ENCODE data around the gene SPATA19.

Gene SPATA19

DNA sequence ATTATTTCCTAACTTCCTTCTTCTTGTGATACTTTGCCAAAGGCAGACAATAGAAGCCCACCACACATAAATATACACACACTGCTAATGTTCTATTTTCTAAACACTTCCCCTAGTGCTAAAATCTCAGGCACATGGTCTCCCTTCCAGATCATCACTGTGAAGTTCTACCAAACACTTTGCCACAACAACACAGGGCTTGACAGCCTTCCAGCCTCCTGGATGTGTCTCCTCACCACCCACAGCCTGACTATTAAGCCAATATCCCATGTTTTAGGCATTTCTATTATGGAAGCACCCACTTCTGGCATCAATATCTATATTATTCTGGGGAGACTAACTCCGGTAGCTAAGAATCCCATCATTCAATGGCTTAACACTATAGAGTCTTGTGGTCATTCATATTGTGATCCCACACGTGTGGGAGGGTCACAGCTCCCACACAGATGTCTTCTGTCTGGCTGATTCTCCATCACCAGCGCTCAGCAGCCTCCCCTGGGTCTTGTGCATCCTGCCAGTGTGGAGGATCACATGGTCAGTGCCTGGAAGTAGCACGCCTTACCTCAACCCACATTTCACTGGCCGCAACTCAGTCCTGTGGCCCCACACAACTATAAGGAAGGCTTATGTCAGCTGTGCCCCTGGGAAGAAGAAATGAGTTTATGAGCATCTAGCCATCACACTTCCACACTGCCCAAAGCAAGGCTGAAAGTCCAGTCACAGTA, 29.0 kb downstream of the SPATA19 start:
- Histone ChIP-seq H3K27me3 (no peaks in the 10 kb centered on the region), H3K9me3 (replicated peaks in 1 of 11) (peaks cover 0 to 5% (median 0%) of the 10 kb centered on the region in 11 experiments; a peak in 1 of 22 replicates), H3K4me1 (peaks cover 0 to 28% (median 12%) of the 10 kb centered on the region in 10 experiments; a peak in 12 of 20 replicates), H3K4me2 (peak overlapping the region in 8 of 11 experiments; percentile 14 to 52 (median 36); a peak in 13 of 22 replicates), H4K20me1 (no peaks in the 10 kb centered on the region), H3K36me3 (no peaks in the 10 kb centered on the region), H3K9ac (no peak overlapping the region), H3K4me3 (no peak overlapping the region), H3K27ac (no peak overlapping the region)
- no peak for TF ChIP-seq Cebpa-rat (IDR thresholded peaks at IDR 0.05)

DNA sequence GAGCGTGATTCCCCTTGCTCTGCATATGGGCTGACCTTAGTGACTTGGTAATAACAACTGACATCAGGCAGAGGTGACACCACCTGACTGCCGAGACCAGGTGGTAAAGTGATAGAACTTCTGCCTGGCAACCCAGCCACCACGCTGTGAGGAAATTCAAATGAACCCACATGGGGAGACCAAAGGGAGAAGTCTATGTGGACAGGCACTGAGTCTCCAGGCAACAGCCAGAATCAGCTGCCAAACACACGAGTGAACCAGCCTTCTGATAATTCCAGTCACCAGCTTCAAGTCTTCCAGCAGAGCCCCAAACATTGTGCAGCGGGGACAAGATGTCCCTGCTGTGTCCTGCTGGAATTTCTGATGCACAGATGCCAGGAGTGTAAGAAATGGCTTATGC, 29.7 kb downstream of the SPATA19 start:
- no peak for TF ChIP-seq Cebpa-rat (IDR thresholded peaks at IDR 0.05)
- Histone ChIP-seq H3K4me2 (peak overlapping the region in 5 of 11 experiments; percentile 14 to 52 (median 25); a peak in 3 of 22 replicates), H3K27ac (no peak overlapping the region)

GRCh38 chr11:133814588-133815100, 30.7 kb downstream of the SPATA19 start:
- no peaks in the 10 kb centered on the region for H3K27me3 ChIP-seq
- no peak overlapping the region for H3K27ac ChIP-seq
- H4K20me1 ChIP-seq, result no peaks in the 10 kb centered on the region
- peaks cover 0 to 44% (median 29%) of the 10 kb centered on the region in 10 experiments; a peak in 13 of 20 replicates for H3K4me1 ChIP-seq
- H3K4me2 ChIP-seq, result no peak overlapping the region
- no peak for TF ChIP-seq Cebpa-rat (IDR thresholded peaks at IDR 0.05)
- no peaks in the 10 kb centered on the region for H3K36me3 ChIP-seq
- H3K9ac ChIP-seq, result no peak overlapping the region
- peaks cover 0 to 5% (median 0%) of the 10 kb centered on the region in 11 experiments; a peak in 1 of 22 replicates for H3K9me3 ChIP-seq (replicated peaks in 1 of 11)
- H3K4me3 ChIP-seq, result no peak overlapping the region

More for the DNA sequence above, 29.7 kb downstream of the SPATA19 start:
- Histone ChIP-seq H3K36me3 (no peaks in the 10 kb centered on the region), H3K4me1 (peaks cover 0 to 34% (median 19%) of the 10 kb centered on the region in 10 experiments; a peak in 12 of 20 replicates), H3K4me3 (no peak overlapping the region), H4K20me1 (no peaks in the 10 kb centered on the region), H3K9ac (no peak overlapping the region), H3K27me3 (no peaks in the 10 kb centered on the region), H3K9me3 (replicated peaks in 1 of 11) (peaks cover 0 to 5% (median 0%) of the 10 kb centered on the region in 11 experiments; a peak in 1 of 22 replicates)

DNA sequence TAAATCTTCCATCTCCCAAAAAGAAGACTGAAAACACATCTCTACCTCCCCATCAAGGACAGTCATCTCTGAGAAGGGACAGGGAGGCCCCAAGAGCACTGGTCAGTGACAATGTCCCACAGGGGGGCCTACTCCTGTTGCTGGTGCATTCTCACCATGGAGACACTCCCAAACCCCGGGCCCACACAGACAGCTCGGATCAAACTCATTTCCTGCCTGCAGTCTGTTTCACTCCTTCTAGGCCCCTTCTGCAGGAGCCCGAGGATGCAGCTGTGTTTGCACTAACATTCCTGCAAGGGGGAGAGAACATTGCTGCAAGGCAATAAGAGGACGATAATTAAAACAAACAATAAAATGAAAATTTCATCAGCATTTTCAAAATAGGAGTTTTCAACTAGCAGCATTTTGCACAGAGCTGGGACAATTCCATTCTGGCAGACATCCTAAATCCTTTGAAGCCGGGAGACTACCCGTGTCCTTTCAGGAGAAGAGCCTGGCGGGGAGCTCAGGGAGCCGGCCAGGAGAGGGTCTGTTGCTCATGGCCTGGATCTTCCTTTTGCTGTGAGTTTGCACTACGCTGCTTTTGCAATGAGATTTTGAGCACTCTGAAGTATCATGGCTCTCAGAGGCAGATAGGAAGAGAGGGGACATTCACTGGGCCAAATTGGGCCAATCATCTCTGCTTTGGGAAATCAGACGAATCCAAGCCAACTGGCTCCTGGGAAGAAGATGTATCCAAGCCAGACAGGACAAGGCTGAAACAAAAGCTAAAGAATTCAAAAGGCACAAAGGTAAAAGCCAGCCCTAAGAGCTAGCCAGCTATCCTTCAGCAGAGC, 33.2 kb downstream of the SPATA19 start:
- Histone ChIP-seq H3K4me1 (peaks cover 9 to 57% (median 44%) of the 10 kb centered on the region in 10 experiments), H3K27ac (no peak overlapping the region), H3K36me3 (no peaks in the 10 kb centered on the region), H3K4me3 (no peak overlapping the region), H4K20me1 (no peaks in the 10 kb centered on the region), H3K4me2 (peak overlapping the region in 6 of 11 experiments; percentile 5 to 72 (median 64); a peak in 8 of 22 replicates), H3K9me3 (replicated peaks in 1 of 11) (peaks cover 0 to 5% (median 0%) of the 10 kb centered on the region in 11 experiments; a peak in 1 of 22 replicates), H3K27me3 (no peaks in the 10 kb centered on the region), H3K9ac (no peak overlapping the region)
- no peak for TF ChIP-seq Cebpa-rat (IDR thresholded peaks at IDR 0.05)

- no peaks in the 10 kb centered on the region for H3K27me3 ChIP-seq
- TF ChIP-seq Cebpa-rat (IDR thresholded peaks at IDR 0.05), result no peak
- H3K27ac ChIP-seq, result no peak overlapping the region
- H4K20me1 ChIP-seq, result no peaks in the 10 kb centered on the region
- H3K4me2 ChIP-seq, result peak overlapping the region in 8 of 11 experiments; percentile 10 to 72 (median 52); a peak in 14 of 22 replicates
- no peak overlapping the region for H3K9ac ChIP-seq
- peaks cover 9 to 44% (median 35%) of the 10 kb centered on the region in 10 experiments for H3K4me1 ChIP-seq
- H3K4me3 ChIP-seq, result no peak overlapping the region
- no peaks in the 10 kb centered on the region for H3K36me3 ChIP-seq
- peaks cover 0 to 5% (median 0%) of the 10 kb centered on the region in 11 experiments; a peak in 1 of 22 replicates for H3K9me3 ChIP-seq (replicated peaks in 1 of 11)
Measured at GRCh38 chr11:133810766-133811165, 34.5 kb downstream of the SPATA19 start.

GRCh38 chr11:133809569-133810491, 35.5 kb downstream of the SPATA19 start:
- Histone ChIP-seq H3K9ac (0 out of 22 replicates have a peak overlapping the region, but pooled peaks of 1 of the 11 experiments have one; percentile 5), H3K4me1 (peaks cover 9 to 40% (median 35%) of the 10 kb centered on the region in 10 experiments), H3K36me3 (no peaks in the 10 kb centered on the region), H3K4me3 (no peak overlapping the region), H3K4me2 (peak overlapping the region in 9 of 11 experiments; percentile 28 to 72 (median 61); a peak in 16 of 22 replicates), H4K20me1 (no peaks in the 10 kb centered on the region), H3K27me3 (no peaks in the 10 kb centered on the region), H3K9me3 (replicated peaks in 1 of 11) (peaks cover 0 to 5% (median 0%) of the 10 kb centered on the region in 11 experiments; a peak in 1 of 22 replicates), H3K27ac (peak overlapping the region in 1 of 11 experiments; percentile 18; a peak in 1 of 22 replicates)
- TF ChIP-seq Cebpa-rat (IDR thresholded peaks at IDR 0.05), result no peak

GRCh38 chr11:133808393-133809140, 36.7 kb downstream of the SPATA19 start:
- Histone ChIP-seq H3K9me3 (replicated peaks in 1 of 11) (peaks cover 0 to under 1% (median 0%) of the 10 kb centered on the region in 11 experiments; a peak in 1 of 22 replicates), H3K27me3 (no peaks in the 10 kb centered on the region), H3K4me2 (peak overlapping the region; percentile 3 to 72 (median 58); a peak in 21 of 22 replicates), H3K9ac (no peak overlapping the region), H3K36me3 (no peaks in the 10 kb centered on the region), H3K27ac (peak overlapping the region in 3 of 11 experiments; percentile 27 to 39 (median 33); a peak in 3 of 22 replicates), H3K4me1 (peaks cover 9 to 40% (median 35%) of the 10 kb centered on the region in 10 experiments), H3K4me3 (no peak overlapping the region), H4K20me1 (no peaks in the 10 kb centered on the region)
- TF ChIP-seq Cebpa-rat (IDR thresholded peaks at IDR 0.05), result peak in 6 of 11 experiments; percentile 18 to 63 (median 28); a peak in 6 of 22 replicates

Data from BLaER1 treated with 17β-estradiol and CSF1 and Interleukin-3, amounts not matched to agents 10 nM and 100 nM (cell line).